Activated naive CD4-positive, alpha-beta T cell treated with anti-CD3 and anti-CD28 coated beads, Interleukin-2, amount 50 U/mL, for 72 hours (primary cell): ENCODE data around the gene PDLIM5. TPM values are rescaled to one million over a fixed set of nuclear protein-coding genes. Genes with fewer than 3 reads are reported as not detected.
A peak's percentile ranks its signal among the peaks of the same experiment; 100 is the strongest.

ENCODE experiments used
- ATAC-seq, 2 donors: fragments of 150-1000 bp; cut with Tn5 transposase; 2 replicates each; pipeline ENCODE4 v1.10.0; 2021; ENCODE audit warnings: mild to moderate bottlenecking in 2 of 2, moderate library complexity in 2 of 2
- DNase-seq, 2 donors: peaks; one replicate each; pipeline ENCODE4 v3.0.0; 2021 to 2022; ENCODE audit warnings: low spot score in 2 of 2
- H3K27ac Mint-ChIP-seq, 2 donors: one replicate each; pipeline ENCODE4 v1.8.0; 2022; ENCODE audit warnings: mild to moderate bottlenecking in 2 of 2, mixed read lengths in 2 of 2
- H3K36me3 Mint-ChIP-seq, 2 donors: one replicate each; pipeline ENCODE4 v1.8.0; 2022; ENCODE audit warnings: mixed read lengths in 2 of 2
- H3K9me3 Mint-ChIP-seq, 2 donors: one replicate each; pipeline ENCODE4 v1.8.0; 2022; ENCODE audit warnings: mixed read lengths in 2 of 2
- total RNA-seq, 2 donors: library from RNA; stranded (reverse); gene quantifications; one replicate each; pipeline ENCODE4 v1.2.3, GENCODE V29; 2022

PDLIM5 gene
- total RNA-seq, 2 donors from 2014 or later = 18.6 to 21.8 TPM

- no peak overlapping the region for H3K27ac Mint-ChIP-seq
- DNase-seq = no peak
- no peaks in the 10 kb centered on the region for H3K36me3 Mint-ChIP-seq
- ATAC-seq = no peak
- no peaks in the 10 kb centered on the region for H3K9me3 Mint-ChIP-seq
These were observed 122.9 kb downstream of the PDLIM5 start for GRCh38 chr4:94574616-94575015.

- ATAC-seq (no peak), DNase-seq (no peak)
- Mint-ChIP-seq H3K36me3 (no peaks in the 10 kb centered on the region), H3K9me3 (no peaks in the 10 kb centered on the region), H3K27ac (no peak overlapping the region)
These were observed 123.9 kb downstream of the PDLIM5 start for GRCh38 chr4:94575652-94576051.

- Mint-ChIP-seq H3K9me3 (no peaks in the 10 kb centered on the region), H3K27ac (no peak overlapping the region), H3K36me3 (no peaks in the 10 kb centered on the region)
- DNase-seq (no peak), ATAC-seq (no peak)
These were observed 124.5 kb downstream of the PDLIM5 start for GRCh38 chr4:94576210-94576609.

GRCh38 chr4:94577136-94577535, 125.4 kb downstream of the PDLIM5 start:
- DNase-seq (no peak), ATAC-seq (no peak)
- Mint-ChIP-seq H3K36me3 (no peaks in the 10 kb centered on the region), H3K9me3 (no peaks in the 10 kb centered on the region), H3K27ac (no peak overlapping the region)

- DNase-seq (no peak), ATAC-seq (no peak)
- H3K9me3 Mint-ChIP-seq = no peaks in the 10 kb centered on the region
- H3K27ac Mint-ChIP-seq = no peak overlapping the region
- H3K36me3 Mint-ChIP-seq = no peaks in the 10 kb centered on the region
These were observed 126.5 kb downstream of the PDLIM5 start for GRCh38 chr4:94578195-94578594.

- Mint-ChIP-seq H3K36me3 (no peaks in the 10 kb centered on the region), H3K27ac (no peak overlapping the region), H3K9me3 (no peaks in the 10 kb centered on the region)
- no peak for DNase-seq
- ATAC-seq = no peak
These were observed 130.0 kb downstream of the PDLIM5 start for GRCh38 chr4:94581766-94582165.

- no peak for ATAC-seq
- no peak overlapping the region for H3K27ac Mint-ChIP-seq
- H3K36me3 Mint-ChIP-seq = no peaks in the 10 kb centered on the region
- DNase-seq = no peak
- no peaks in the 10 kb centered on the region for H3K9me3 Mint-ChIP-seq
These were observed 130.8 kb downstream of the PDLIM5 start for GRCh38 chr4:94582517-94582916.

- no peak for DNase-seq
- Mint-ChIP-seq H3K9me3 (no peaks in the 10 kb centered on the region), H3K36me3 (no peaks in the 10 kb centered on the region), H3K27ac (no peak overlapping the region)
- no peak for ATAC-seq
These were observed 132.3 kb downstream of the PDLIM5 start for GRCh38 chr4:94583914-94584641.

- no peak overlapping the region for H3K27ac Mint-ChIP-seq
- H3K9me3 Mint-ChIP-seq = no peaks in the 10 kb centered on the region
- ATAC-seq = no peak
- no peak for DNase-seq
- H3K36me3 Mint-ChIP-seq = no peaks in the 10 kb centered on the region
These were observed 137.4 kb downstream of the PDLIM5 start for GRCh38 chr4:94588896-94589693.

GRCh38 chr4:94590493-94590892, 138.8 kb downstream of the PDLIM5 start:
- Mint-ChIP-seq H3K9me3 (no peaks in the 10 kb centered on the region), H3K36me3 (no peaks in the 10 kb centered on the region), H3K27ac (no peak overlapping the region)
- DNase-seq = no peak
- ATAC-seq = no peak

GRCh38 chr4:94591289-94591688, 139.5 kb downstream of the PDLIM5 start:
- H3K36me3 Mint-ChIP-seq = no peaks in the 10 kb centered on the region
- no peak overlapping the region for H3K27ac Mint-ChIP-seq
- DNase-seq = no peak
- H3K9me3 Mint-ChIP-seq = no peaks in the 10 kb centered on the region
- ATAC-seq = no peak

- H3K36me3 Mint-ChIP-seq = no peaks in the 10 kb centered on the region
- H3K27ac Mint-ChIP-seq = no peak overlapping the region
- DNase-seq (no peak), ATAC-seq (no peak)
- H3K9me3 Mint-ChIP-seq = no peaks in the 10 kb centered on the region
These were observed 143.3 kb downstream of the PDLIM5 start for GRCh38 chr4:94595013-94595412.

- Mint-ChIP-seq H3K27ac (no peak overlapping the region), H3K9me3 (no peaks in the 10 kb centered on the region), H3K36me3 (no peaks in the 10 kb centered on the region)
- no peak for DNase-seq
- no peak for ATAC-seq
These were observed 144.2 kb downstream of the PDLIM5 start for GRCh38 chr4:94595880-94596483.

GRCh38 chr4:94598758-94599157, 147.0 kb downstream of the PDLIM5 start:
- ATAC-seq (no peak), DNase-seq (no peak)
- H3K9me3 Mint-ChIP-seq = no peaks in the 10 kb centered on the region
- H3K27ac Mint-ChIP-seq = no peak overlapping the region
- no peaks in the 10 kb centered on the region for H3K36me3 Mint-ChIP-seq

GRCh38 chr4:94603170-94603747, 151.5 kb downstream of the PDLIM5 start:
- H3K9me3 Mint-ChIP-seq = no peaks in the 10 kb centered on the region
- ATAC-seq = no peak

GRCh38 chr4:94605241-94605805, 153.6 kb downstream of the PDLIM5 start:
- Mint-ChIP-seq H3K27ac (no peak overlapping the region), H3K9me3 (no peaks in the 10 kb centered on the region), H3K36me3 (no peaks in the 10 kb centered on the region)
- ATAC-seq (no peak), DNase-seq (no peak)

More at GRCh38 chr4:94603170-94603747, 151.5 kb downstream of the PDLIM5 start:
- no peak overlapping the region for H3K27ac Mint-ChIP-seq
- no peak for DNase-seq
- no peaks in the 10 kb centered on the region for H3K36me3 Mint-ChIP-seq

- H3K27ac Mint-ChIP-seq = peak overlapping the region in 1 of 2 donors; percentile 33
- no peaks in the 10 kb centered on the region for H3K36me3 Mint-ChIP-seq
- DNase-seq = no peak
- no peaks in the 10 kb centered on the region for H3K9me3 Mint-ChIP-seq
- ATAC-seq = no peak
These were observed 158.4 kb downstream of the PDLIM5 start for GRCh38 chr4:94610145-94610544.
